Measurements from ENCODE around the gene RLN3. TPM values are rescaled to one million over a fixed set of nuclear protein-coding genes. Genes with fewer than 3 reads are reported as not detected.

Gene RLN3
- total and polyA plus RNA-seq, 9 donors: not detected

DNA sequence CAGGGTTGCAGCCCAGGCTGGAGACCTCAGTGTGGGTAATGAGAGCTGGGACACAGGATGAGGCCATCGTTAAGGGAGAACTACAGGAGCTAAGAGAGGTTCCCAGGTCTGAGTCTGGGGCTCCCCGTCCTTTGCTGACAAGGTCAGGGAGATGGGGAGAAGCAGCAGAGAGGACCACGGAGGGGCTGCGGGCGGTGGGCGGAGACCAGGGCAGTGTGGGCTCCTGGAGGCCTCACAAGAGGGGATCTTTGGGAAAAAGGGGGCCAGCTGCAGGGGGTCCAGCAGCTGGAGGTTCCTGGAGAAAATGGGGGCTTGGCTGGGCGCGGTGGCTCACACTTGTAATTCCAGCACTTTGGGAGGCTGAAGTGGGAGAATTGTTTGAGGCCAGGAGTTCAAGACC is 37.9 kb upstream of the RLN3 start:
- Histone ChIP-seq H3K4me3 (no peak overlapping the region), H3K27me3 (no peaks in the 10 kb centered on the region), H3K36me3 (no peaks in the 10 kb centered on the region), H3K27ac (no peak overlapping the region), H3K9me3 (no peaks in the 10 kb centered on the region), H3K4me1 (ENCODE audit: insufficient read depth) (no peaks in the 10 kb centered on the region)
- no peak for DNase-seq
- TF ChIP-seq, protein P1, sequence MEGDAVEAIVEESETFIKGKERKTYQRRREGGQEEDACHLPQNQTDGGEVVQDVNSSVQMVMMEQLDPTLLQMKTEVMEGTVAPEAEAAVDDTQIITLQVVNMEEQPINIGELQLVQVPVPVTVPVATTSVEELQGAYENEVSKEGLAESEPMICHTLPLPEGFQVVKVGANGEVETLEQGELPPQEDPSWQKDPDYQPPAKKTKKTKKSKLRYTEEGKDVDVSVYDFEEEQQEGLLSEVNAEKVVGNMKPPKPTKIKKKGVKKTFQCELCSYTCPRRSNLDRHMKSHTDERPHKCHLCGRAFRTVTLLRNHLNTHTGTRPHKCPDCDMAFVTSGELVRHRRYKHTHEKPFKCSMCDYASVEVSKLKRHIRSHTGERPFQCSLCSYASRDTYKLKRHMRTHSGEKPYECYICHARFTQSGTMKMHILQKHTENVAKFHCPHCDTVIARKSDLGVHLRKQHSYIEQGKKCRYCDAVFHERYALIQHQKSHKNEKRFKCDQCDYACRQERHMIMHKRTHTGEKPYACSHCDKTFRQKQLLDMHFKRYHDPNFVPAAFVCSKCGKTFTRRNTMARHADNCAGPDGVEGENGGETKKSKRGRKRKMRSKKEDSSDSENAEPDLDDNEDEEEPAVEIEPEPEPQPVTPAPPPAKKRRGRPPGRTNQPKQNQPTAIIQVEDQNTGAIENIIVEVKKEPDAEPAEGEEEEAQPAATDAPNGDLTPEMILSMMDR (IDR thresholded peaks at IDR 0.05): no peak
- TF ChIP-seq POLR2A (IDR thresholded peaks at IDR 0.05): no peak
- no peak for TF ChIP-seq EP300 (IDR thresholded peaks at IDR 0.05)
- intact Hi-C loops (cut with DNase I): no loop called here
- 86 to 87% (median 87%) methylated on average over 8 of the region's 8 CpGs for WGBS, 3 donors

DNA sequence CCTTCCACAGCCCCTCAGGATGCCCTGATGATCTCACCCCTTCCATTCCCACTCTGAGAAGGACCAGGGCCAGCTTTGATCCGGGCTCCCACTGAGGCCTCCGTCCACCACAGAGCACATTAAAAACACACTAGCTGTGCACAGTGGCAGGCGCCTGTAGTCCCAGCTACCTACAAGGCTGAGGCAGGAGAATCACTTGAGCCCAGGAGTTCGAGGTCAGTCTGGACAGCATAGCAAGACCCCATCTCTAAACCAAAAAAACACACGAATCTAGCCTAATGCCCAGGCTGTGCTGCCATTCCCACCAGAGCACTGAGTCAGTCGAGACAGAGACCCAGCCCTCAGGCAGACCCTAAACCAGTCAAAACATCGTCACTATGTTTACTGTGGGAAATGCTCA is 35.9 kb upstream of the RLN3 start:
- intact Hi-C loops (cut with DNase I): no loop called here
- H3K27me3 ChIP-seq: no peaks in the 10 kb centered on the region
- H3K4me1 ChIP-seq (ENCODE audit: insufficient read depth): no peaks in the 10 kb centered on the region
- H3K27ac ChIP-seq: no peak overlapping the region
- H3K9me3 ChIP-seq: no peaks in the 10 kb centered on the region
- H3K4me3 ChIP-seq: no peak overlapping the region
- WGBS, 3 donors: 88 to 92% (median 91%) methylated on average over 7 of the region's 7 CpGs
- DNase-seq: no peak
- H3K36me3 ChIP-seq: no peaks in the 10 kb centered on the region
- TF ChIP-seq EP300 (IDR thresholded peaks at IDR 0.05) (no peak), POLR2A (IDR thresholded peaks at IDR 0.05) (no peak)
- TF ChIP-seq, protein P1 (IDR thresholded peaks at IDR 0.05): no peak

DNA sequence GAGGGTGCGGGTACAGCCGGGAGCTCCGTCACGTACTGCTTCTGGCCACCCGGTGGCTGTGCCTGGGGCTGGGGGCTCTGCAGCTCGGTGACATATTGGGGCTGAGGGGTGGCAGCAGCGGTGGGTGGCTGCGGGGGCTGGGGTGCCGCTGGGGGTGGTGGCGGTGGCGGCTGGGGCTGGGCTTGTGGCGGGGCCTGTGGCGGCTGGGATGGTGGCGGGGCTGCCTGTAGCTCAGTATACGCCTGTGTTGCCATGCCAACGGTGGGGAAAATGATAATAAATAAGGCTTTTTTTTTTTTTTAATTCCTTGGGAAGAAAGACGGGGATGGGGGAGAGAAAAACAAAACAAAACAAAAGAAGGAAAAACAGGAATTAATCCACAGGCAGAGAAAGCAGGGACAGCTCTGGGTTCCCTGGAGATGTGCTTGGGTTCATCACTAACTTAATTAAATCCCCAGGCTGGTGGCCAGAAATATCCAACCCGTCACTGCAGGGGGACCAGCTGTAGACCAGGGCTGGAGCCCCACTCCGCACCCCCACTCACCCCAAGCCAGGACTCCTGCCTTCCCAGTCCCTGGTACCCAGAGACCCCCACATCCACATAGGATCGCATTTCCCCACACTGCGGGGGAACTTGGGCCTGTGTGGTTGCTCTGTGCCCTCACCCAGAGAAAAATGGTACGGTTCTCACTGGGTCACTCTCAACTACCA is 34.2 kb upstream of the RLN3 start:
- Histone ChIP-seq H3K27me3 (no peaks in the 10 kb centered on the region), H3K36me3 (no peaks in the 10 kb centered on the region), H3K4me3 (no peak overlapping the region), H3K27ac (no peak overlapping the region), H3K9me3 (no peaks in the 10 kb centered on the region), H3K4me1 (ENCODE audit: insufficient read depth) (no peaks in the 10 kb centered on the region)
- intact Hi-C loops (cut with DNase I): no loop called here
- no peak for DNase-seq
- WGBS, 3 donors: 80 to 90% (median 82%) methylated on average over 22 of the region's 22 CpGs
- TF ChIP-seq, protein P1 (IDR thresholded peaks at IDR 0.05): no peak
- TF ChIP-seq EP300 (IDR thresholded peaks at IDR 0.05): no peak
- no peak for TF ChIP-seq POLR2A (IDR thresholded peaks at IDR 0.05)

DNA sequence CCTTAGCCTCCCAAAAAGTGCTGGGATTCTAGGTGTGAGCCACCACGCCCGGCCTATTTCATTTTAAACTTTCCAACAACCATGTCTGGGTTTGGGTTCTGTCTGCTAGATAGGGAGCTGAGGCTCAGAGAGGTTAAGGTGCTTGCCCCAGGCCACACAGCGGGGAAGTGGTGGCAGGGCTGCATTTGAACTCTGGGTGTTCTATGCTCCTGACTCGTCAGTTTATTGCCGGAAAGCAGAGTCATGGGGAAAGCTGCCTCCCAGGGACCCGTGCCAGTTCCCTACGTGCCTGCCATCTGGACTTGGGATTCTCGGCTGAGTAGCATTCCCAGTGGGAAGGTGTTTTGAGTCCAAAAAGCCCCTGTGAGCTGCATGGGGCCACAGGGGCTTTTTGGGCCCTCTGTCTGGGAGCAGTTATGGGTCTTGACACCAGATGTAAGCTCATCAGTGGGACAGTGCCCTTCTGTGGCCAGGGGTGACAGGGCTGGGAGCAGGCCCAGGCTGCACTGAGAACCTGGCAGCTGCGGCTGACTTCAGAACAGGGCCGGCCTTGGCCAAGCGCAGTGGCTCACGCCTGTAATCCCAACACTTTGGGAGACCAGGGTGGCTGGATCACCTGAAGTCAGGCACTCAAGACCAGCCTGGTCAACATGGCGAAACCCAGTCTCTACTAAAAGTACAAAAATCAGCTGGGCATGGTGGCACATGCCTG is 32.8 kb upstream of the RLN3 start:
- no peaks in the 10 kb centered on the region for H3K4me1 ChIP-seq (ENCODE audit: insufficient read depth)
- TF ChIP-seq, protein P1 (IDR thresholded peaks at IDR 0.05): no peak
- TF ChIP-seq POLR2A (IDR thresholded peaks at IDR 0.05) (no peak), EP300 (IDR thresholded peaks at IDR 0.05) (no peak)
- WGBS, 3 donors: 80 to 85% (median 85%) methylated on average over 13 of the region's 13 CpGs
- H3K27me3 ChIP-seq: no peaks in the 10 kb centered on the region
- no peaks in the 10 kb centered on the region for H3K36me3 ChIP-seq
- intact Hi-C loops (cut with DNase I): no loop called here
- H3K27ac ChIP-seq: no peak overlapping the region
- no peaks in the 10 kb centered on the region for H3K9me3 ChIP-seq
- DNase-seq: no peak
- no peak overlapping the region for H3K4me3 ChIP-seq
